Measurements from ENCODE around the gene KIF4A. TPM values are rescaled to one million over a fixed set of nuclear protein-coding genes. Genes with fewer than 3 reads are reported as not detected.
A peak's percentile ranks its signal among the peaks of the same experiment; 100 is the strongest.

The KIF4A gene
- total RNA-seq, 2 donors from 2014 or later: 17.2 to 29.8 TPM

GRCh38 chrX:70442224-70442623 is 152.3 kb downstream of the KIF4A start:
- no peak overlapping the region for H3K27ac Mint-ChIP-seq
- H3K36me3 Mint-ChIP-seq: no peaks in the 10 kb centered on the region
- H3K4me1 Mint-ChIP-seq (ENCODE audit: low read depth in 2 of 2): peaks cover 13 to 23% of the 10 kb centered on the region in 2 donors
- H3K27me3 Mint-ChIP-seq: peaks cover 23 to 30% of the 10 kb centered on the region in 2 donors
- ATAC-seq: no peak
- DNase-seq (ENCODE audit: low spot score): no peak
- H3K9me3 Mint-ChIP-seq: no peaks in the 10 kb centered on the region
- H3K4me3 Mint-ChIP-seq: no peak overlapping the region

DNA sequence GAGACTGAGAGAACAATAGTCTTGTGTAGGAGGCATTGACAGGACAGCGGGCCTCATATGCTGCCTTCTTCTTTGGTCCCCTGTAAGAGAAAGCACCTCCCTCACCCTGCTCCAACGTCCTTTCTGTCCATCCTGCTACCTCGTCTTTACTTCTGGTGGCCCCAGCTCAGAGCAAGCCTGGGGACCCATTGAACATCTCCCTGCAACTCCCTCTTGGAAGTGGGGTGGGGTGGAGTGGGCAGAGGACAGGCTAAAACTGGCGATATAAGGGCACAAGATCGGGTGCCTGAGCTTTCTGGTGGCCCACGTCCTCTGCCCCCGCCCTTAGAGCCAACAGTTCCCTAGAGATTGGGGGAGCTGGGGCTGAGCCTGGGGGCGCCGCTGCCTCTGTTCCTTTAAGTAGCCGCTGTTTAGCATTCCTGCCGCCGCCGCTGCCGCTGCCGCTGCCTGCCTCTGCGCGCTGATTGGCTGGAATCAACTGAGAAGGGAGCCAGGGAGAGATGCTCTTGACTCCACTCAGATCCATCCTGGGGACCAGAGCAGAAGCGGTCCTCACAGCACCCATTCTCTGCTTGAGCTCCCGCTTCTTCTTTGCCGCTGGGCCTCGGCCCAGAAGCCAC is 154.5 kb downstream of the KIF4A start, which contains the start of gene DLG3:
TSS of gene DLG3 (plus strand) at position 510 of the 620 bp plus-strand sequence. CDS start 367 bp downstream, outside the sequence.
- Mint-ChIP-seq H3K4me1 (ENCODE audit: low read depth in 2 of 2) (peaks cover 5% of the 10 kb centered on the region in 2 donors), H3K36me3 (no peaks in the 10 kb centered on the region), H3K9me3 (no peaks in the 10 kb centered on the region), H3K27ac (no peak within 1 kb of the TSS), H3K27me3 (peaks cover 23 to 33% of the 10 kb centered on the region in 2 donors), H3K4me3 (peak within 1 kb of the TSS; percentile 57)
- ATAC-seq (peak; percentile 50 to 75), DNase-seq (ENCODE audit: low spot score) (no peak)

GRCh38 chrX:70444946-70445656 is 155.2 kb downstream of the KIF4A start:
- Mint-ChIP-seq H3K4me1 (ENCODE audit: low read depth in 2 of 2) (peaks cover 4% of the 10 kb centered on the region in 2 donors), H3K4me3 (peak overlapping the region; percentile 57), H3K27me3 (peaks cover 23 to 33% of the 10 kb centered on the region in 2 donors), H3K9me3 (no peaks in the 10 kb centered on the region), H3K27ac (no peak overlapping the region), H3K36me3 (no peaks in the 10 kb centered on the region)
- no peak for DNase-seq (ENCODE audit: low spot score)
- peak; percentile 29 to 43 for ATAC-seq

GRCh38 chrX:70445951-70446350 is 156.0 kb downstream of the KIF4A start:
- peaks cover 17 to 27% of the 10 kb centered on the region in 2 donors for H3K27me3 Mint-ChIP-seq
- H3K4me3 Mint-ChIP-seq: peak overlapping the region; percentile 51
- H3K9me3 Mint-ChIP-seq: no peaks in the 10 kb centered on the region
- ATAC-seq (no peak), DNase-seq (ENCODE audit: low spot score) (no peak)
- H3K27ac Mint-ChIP-seq: no peak overlapping the region
- no peaks in the 10 kb centered on the region for H3K36me3 Mint-ChIP-seq
- peaks cover 4% of the 10 kb centered on the region in 2 donors for H3K4me1 Mint-ChIP-seq (ENCODE audit: low read depth in 2 of 2)

DNA sequence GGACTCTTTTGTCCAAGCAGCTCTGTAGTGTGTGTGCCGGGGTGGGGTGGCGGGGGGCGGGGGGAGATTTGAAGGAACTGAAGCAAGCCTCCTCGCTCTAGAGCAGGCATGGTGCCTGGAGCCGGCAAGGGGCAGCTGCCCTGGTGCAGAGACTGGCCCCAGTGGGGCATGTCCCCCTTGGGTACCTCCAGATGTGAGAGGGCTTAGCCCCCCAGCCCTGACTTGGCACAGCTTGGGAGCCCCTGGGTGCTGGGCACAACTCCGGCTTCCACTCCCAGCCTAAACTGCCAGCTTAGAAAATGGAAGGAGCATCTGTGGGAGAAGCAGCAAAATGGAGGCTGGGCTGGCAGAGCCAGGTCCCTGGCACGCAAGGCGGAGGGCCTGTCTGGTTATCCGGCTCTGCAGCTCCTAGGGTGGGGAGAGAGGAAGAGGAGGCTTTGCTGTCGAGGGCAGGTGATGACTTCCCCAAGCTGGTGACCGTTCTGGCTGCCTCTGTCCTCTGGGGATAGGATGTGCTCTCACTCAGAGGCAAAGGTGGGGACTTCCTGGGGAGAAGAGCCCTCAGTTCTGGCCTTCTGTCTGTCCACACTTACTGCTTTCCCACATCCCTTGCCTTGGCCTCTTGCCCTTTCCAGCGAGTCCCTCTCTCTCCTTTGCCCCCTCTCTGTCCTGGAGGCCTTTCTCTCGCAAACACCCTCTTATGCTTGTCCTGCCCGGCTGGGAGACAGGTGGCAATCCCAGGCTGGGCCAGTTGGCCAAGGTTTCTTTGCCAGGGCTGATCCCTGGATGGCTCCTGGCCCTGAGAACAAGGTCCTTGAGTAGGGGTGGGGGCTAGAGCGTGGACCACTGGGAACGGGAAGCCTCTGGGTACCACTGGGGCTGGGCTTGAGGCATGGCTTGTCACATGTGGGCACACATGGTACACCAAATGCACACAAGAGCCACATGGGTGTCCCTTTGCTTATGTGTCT is 156.8 kb downstream of the KIF4A start:
- DNase-seq (ENCODE audit: low spot score) (no peak), ATAC-seq (no peak)
- H3K4me3 Mint-ChIP-seq: no peak overlapping the region
- H3K9me3 Mint-ChIP-seq: no peaks in the 10 kb centered on the region
- H3K4me1 Mint-ChIP-seq (ENCODE audit: low read depth in 2 of 2): peaks cover 4% of the 10 kb centered on the region in 2 donors
- H3K27ac Mint-ChIP-seq: no peak overlapping the region
- peaks cover 17 to 22% of the 10 kb centered on the region in 2 donors for H3K27me3 Mint-ChIP-seq
- H3K36me3 Mint-ChIP-seq: no peaks in the 10 kb centered on the region

- Mint-ChIP-seq H3K36me3 (no peaks in the 10 kb centered on the region), H3K4me3 (no peak overlapping the region), H3K27me3 (peaks cover 6 to 11% of the 10 kb centered on the region in 2 donors), H3K27ac (no peak overlapping the region), H3K4me1 (ENCODE audit: low read depth in 2 of 2) (peaks cover 24% of the 10 kb centered on the region in 2 donors), H3K9me3 (no peaks in the 10 kb centered on the region)
- ATAC-seq (no peak), DNase-seq (ENCODE audit: low spot score) (no peak)
Measured at GRCh38 chrX:70449457-70449966, 159.6 kb downstream of the KIF4A start.

DNA sequence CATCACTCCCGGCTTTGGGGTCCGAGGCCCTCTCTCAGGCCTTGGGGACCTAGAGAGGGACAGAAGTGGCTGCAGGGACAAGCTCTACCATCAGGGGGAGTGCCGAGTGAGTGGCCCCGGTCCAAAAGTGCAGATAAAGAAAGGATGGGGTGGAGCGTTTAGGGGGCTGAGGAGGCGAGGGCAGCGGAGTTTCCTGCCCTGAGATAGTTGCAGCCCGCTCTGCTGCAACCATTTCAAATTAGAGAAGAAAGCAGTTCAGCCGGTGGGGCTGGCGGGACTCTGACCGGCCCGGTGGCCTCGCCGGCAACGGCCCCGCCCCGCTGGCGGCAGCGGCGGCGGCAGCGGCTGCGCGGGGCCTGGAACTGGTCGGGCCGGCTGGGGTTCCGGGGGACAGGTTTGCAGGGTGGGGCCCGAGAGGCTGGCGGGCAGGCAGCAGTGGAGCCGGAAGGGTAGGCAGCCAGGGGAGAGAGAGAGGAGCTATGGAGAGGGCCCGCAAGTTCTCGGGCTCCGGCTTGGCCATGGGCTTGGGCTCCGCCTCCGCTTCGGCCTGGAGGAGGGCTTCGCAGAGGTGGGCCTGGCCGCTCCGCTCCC is 162.3 kb downstream of the KIF4A start:
- H3K36me3 Mint-ChIP-seq: no peaks in the 10 kb centered on the region
- DNase-seq (ENCODE audit: low spot score) (peak; percentile 71), ATAC-seq (peak; percentile 66 to 72)
- peaks cover 0 to 6% of the 10 kb centered on the region in 2 donors for H3K27me3 Mint-ChIP-seq
- peaks cover 34 to 38% of the 10 kb centered on the region in 2 donors for H3K4me1 Mint-ChIP-seq (ENCODE audit: low read depth in 2 of 2)
- peak overlapping the region; percentile 23 to 66 for H3K27ac Mint-ChIP-seq
- peak overlapping the region; percentile 84 for H3K4me3 Mint-ChIP-seq
- no peaks in the 10 kb centered on the region for H3K9me3 Mint-ChIP-seq

- peaks cover 0 to 6% of the 10 kb centered on the region in 2 donors for H3K27me3 Mint-ChIP-seq
- H3K4me1 Mint-ChIP-seq (ENCODE audit: low read depth in 2 of 2): peaks cover 34 to 38% of the 10 kb centered on the region in 2 donors
- H3K27ac Mint-ChIP-seq: peak overlapping the region; percentile 66 to 68
- ATAC-seq: peak in 1 of 2 donors; percentile 48
- peak overlapping the region; percentile 84 for H3K4me3 Mint-ChIP-seq
- H3K36me3 Mint-ChIP-seq: no peaks in the 10 kb centered on the region
- no peak for DNase-seq (ENCODE audit: low spot score)
- H3K9me3 Mint-ChIP-seq: no peaks in the 10 kb centered on the region
Measured at GRCh38 chrX:70453024-70453618, 163.2 kb downstream of the KIF4A start.

DNA sequence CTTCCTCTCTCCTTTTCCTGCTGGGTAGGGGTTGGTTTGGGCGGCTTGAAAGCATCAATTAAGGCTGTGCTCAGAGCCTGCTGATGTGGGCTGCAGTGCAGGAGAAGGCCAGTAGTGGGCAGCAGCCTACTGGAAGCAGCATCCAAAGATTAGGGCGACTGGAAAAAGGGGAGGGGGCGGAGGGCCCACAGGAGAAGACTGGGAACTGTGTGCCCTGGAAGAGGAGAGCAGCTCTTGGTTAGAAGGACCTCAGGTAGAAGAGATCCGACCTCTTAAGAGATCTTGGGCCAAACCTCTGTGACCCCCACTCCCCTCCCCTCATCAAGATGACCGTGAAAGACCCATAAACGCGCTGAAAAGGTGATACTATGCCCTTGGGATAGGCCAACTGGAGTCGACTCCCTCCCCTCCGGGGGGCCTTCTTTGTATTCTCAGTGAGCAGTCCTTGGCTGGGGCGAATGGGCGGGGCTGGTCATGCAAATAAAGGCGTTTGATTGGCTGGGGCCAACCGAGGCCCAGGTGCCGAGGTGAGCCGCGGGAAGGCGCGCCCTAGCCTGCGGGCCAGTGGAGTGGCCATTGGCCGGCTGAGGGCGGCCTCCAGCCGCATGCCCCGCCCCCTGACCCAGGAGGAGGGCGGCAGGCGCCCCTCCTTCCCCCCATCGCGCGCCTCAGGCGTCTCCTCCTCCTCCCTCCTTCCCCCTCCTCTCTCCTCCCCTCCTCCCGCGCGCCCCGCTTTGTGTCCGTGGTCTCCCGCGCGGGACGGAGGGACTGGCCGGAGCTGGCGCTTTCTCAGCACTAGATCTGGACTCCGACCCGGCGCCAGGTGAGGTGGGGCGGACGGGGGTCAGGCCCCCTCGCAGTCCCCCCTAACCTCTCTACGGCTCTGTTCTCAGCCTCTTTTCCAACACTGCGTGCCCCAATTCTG is 164.8 kb downstream of the KIF4A start:
- peaks cover 34 to 38% of the 10 kb centered on the region in 2 donors for H3K4me1 Mint-ChIP-seq (ENCODE audit: low read depth in 2 of 2)

GRCh38 chrX:70455366-70456202 is 165.7 kb downstream of the KIF4A start:
- H3K27me3 Mint-ChIP-seq: peaks cover 0 to 3% of the 10 kb centered on the region in 2 donors
- ATAC-seq: no peak

More for the DNA sequence above, 164.8 kb downstream of the KIF4A start:
- no peak for DNase-seq (ENCODE audit: low spot score)
- no peaks in the 10 kb centered on the region for H3K9me3 Mint-ChIP-seq
- H3K27ac Mint-ChIP-seq: peak overlapping the region; percentile 69 to 85
- no peaks in the 10 kb centered on the region for H3K36me3 Mint-ChIP-seq
- peaks cover 0 to 3% of the 10 kb centered on the region in 2 donors for H3K27me3 Mint-ChIP-seq
- ATAC-seq: peak; percentile 79 to 85
- H3K4me3 Mint-ChIP-seq: peak overlapping the region; percentile 86

DNA sequence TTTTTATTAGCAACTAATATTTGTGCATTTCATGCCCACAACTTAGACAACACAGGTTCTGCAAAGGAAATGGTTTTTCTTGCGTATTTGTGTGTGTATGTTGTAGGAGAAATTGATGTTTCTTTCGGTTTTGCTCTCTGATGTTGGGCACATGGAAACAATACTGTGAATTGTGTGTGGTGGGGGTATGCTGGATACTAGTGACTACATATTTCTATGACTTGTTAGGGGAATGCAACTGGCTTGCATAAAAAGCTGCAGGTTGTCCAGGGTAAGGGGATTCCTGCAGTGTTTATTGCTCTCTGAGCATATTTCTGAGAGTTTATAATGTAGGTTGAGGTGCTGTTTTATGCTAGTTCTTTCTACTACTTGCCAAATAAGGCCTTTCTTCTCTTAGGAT is 166.4 kb downstream of the KIF4A start:
- Mint-ChIP-seq H3K4me3 (peak overlapping the region; percentile 86), H3K36me3 (no peaks in the 10 kb centered on the region), H3K4me1 (ENCODE audit: low read depth in 2 of 2) (peaks cover 35 to 38% of the 10 kb centered on the region in 2 donors), H3K9me3 (no peaks in the 10 kb centered on the region), H3K27ac (peak overlapping the region; percentile 69 to 85), H3K27me3 (peaks cover 0 to 3% of the 10 kb centered on the region in 2 donors)
- no peak for ATAC-seq
- DNase-seq (ENCODE audit: low spot score): no peak

More at GRCh38 chrX:70455366-70456202, 165.7 kb downstream of the KIF4A start:
- no peaks in the 10 kb centered on the region for H3K9me3 Mint-ChIP-seq
- H3K4me3 Mint-ChIP-seq: peak overlapping the region; percentile 86
- peaks cover 34 to 38% of the 10 kb centered on the region in 2 donors for H3K4me1 Mint-ChIP-seq (ENCODE audit: low read depth in 2 of 2)
- DNase-seq (ENCODE audit: low spot score): no peak
- peak overlapping the region; percentile 69 to 85 for H3K27ac Mint-ChIP-seq
- no peaks in the 10 kb centered on the region for H3K36me3 Mint-ChIP-seq
